A549 treated with GW870086 at 1 μM for 4 hours (cell line): ENCODE data around the gene TTLL10. TPM values are rescaled to one million over a fixed set of nuclear protein-coding genes. Genes with fewer than 3 reads are reported as not detected.

Source experiments
- total RNA-seq: library from RNA; stranded (reverse); fragments of 200-300 nt; extraction: Qiagen RNA extraction; gene quantifications from 5 replicates; pipeline ENCODE4 v1.2.3, GENCODE V29; 2022; ENCODE audit warnings: low read depth

TTLL10 gene
- not detected in 5 replicates for total RNA-seq

GRCh38 chr1:1173793-1174415 is at the start of gene TTLL10:
TSS of gene TTLL10 (plus strand) at chr1:1173880. CDS start at chr1:1179216, 5,336 bp downstream.

DNA sequence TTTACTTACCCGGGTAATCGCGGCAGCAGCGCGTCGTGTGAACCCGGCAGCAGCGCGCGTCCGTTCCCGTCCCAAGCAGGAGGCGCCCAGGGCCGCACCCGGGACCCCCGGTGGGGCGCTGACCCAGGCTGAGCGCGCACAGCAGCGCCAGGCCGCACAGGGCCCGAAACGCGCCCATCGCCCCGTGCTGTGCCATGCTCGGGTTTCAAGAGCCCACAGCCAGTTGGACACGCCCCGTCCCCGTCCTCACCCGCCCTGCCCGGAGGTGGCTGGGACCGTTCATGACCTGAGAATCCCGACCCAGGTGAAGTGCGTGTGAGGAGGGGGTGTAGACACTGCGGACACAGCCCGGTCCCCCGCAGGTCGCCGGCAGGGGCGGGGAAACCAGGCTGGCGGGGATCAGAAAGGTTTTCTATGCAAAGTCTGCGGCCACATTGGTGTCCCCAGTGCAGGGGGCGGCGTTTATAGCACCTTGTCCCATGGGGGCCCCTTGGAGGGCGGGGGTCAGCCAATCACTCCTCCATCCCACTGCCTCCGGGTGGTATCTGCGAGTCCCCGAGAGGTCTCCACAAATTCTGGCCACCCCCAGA is 32.8 kb downstream of the TTLL10 start, which contains the start of gene TNFRSF18:
TSS of gene TNFRSF18 (minus strand) at position 217 of the 590 bp plus-strand sequence. CDS start at position 196, 21 bp downstream.

GRCh38 chr1:1213345-1214265 is 39.9 kb downstream of the TTLL10 start, which contains the start of gene TNFRSF4:
TSS of gene TNFRSF4 (minus strand) at chr1:1214153. CDS start at chr1:1214127, 26 bp downstream.

DNA sequence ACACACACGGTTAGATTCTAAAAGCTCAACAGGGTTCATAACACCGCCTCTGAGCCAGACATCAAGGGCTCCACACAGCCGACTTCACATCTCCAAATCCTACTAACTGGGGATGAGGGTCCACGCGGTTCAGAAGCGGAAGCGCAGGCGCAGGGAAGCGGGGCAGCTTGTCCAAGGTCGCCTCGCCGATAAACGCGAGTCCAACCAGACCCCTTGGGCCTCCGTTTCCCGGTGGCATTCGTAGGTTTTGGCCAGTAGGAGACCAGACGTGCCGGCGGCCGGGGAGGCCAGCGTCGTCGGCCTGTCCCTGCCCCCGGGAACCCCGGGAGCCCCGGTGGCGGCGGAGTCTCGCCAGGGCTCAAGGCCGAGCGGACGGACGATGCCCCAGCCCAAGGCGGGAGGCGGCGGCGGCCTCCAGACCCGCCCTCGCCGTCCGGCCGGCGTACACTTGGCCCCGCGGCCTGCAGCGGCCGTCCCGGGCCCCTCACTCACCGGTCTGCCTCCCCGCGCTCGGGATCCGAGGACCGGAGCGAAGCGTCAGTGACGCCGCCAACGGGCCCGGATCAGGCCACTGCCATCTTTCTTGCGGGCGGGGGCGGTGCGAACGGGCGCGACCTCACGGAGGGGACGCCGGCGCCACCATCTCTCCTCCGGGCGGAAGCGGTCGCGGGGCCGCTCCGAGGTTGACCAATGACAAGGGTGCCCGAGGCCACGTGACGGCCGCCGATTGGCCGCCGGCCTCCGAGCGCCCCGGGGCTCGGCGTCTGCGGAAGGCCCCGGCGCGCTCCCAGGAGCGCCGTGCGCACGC is 57.9 kb downstream of the TTLL10 start, which contains the start of gene SDF4:
TSS of gene SDF4 (minus strand) at position 602 of the 808 bp plus-strand sequence. CDS start 3,229 bp downstream, outside the sequence.

DNA sequence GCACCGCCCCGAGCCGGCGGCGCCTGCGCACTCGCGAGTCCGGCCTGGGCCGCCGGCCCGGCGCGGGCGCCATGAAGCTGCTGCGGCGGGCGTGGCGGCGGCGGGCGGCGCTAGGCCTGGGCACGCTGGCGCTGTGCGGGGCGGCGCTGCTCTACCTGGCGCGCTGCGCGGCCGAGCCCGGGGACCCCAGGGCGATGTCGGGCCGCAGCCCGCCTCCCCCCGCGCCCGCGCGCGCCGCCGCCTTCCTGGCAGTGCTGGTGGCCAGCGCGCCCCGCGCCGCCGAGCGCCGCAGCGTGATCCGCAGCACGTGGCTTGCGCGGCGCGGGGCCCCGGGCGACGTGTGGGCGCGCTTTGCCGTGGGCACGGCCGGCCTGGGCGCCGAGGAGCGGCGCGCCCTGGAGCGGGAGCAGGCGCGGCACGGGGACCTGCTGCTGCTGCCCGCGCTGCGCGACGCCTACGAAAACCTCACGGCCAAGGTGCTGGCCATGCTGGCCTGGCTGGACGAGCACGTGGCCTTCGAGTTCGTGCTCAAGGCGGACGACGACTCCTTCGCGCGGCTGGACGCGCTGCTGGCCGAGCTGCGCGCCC is 58.6 kb downstream of the TTLL10 start, which contains the start of gene B3GALT6:
TSS of gene B3GALT6 (plus strand) at position 30 of the 588 bp plus-strand sequence. CDS start at position 72, 42 bp downstream.

GRCh38 chr1:1246577-1247340 is 73.1 kb downstream of the TTLL10 start, which contains the start of gene C1QTNF12:
TSS of gene C1QTNF12 (minus strand) at chr1:1246722. CDS start at chr1:1246690, 32 bp downstream.

Other genes with a start within 250 kb of the TTLL10 start
- 16.9 to 31.9 TPM (median 30.4 TPM) in 5 replicates for gene SAMD11, start 250.0 kb upstream of the TTLL10 start, total RNA-seq
- 67.6 to 85.4 TPM (median 84.8 TPM) in 5 replicates for gene NOC2L, start 214.6 kb upstream of the TTLL10 start, total RNA-seq
- gene KLHL17, start 213.3 kb upstream of the TTLL10 start, total RNA-seq, result 9.1 to 16.4 TPM (median 15.4 TPM) in 5 replicates
- 4.0 to 5.8 TPM (median 4.9 TPM) in 5 replicates for gene PLEKHN1, start 207.4 kb upstream of the TTLL10 start, total RNA-seq
- gene PERM1, start 191.8 kb upstream of the TTLL10 start, total RNA-seq, result 0.05 to 0.19 TPM (median 0.18 TPM) in 3 of 5 replicates, not detected in the others
- 29.4 to 60.9 TPM (median 54.8 TPM) in 5 replicates for gene HES4, start 173.8 kb upstream of the TTLL10 start, total RNA-seq
- gene ISG15, start 160.4 kb upstream of the TTLL10 start, total RNA-seq, result 19.1 to 22.3 TPM (median 19.9 TPM) in 5 replicates
- 76.1 to 112 TPM (median 108 TPM) in 5 replicates for gene AGRN, start 153.8 kb upstream of the TTLL10 start, total RNA-seq
- gene RNF223, start 99.6 kb upstream of the TTLL10 start, total RNA-seq, result 0.14 to 0.42 TPM (median 0.31 TPM) in 5 replicates
- 9.8 to 14.4 TPM (median 13.9 TPM) in 5 replicates for gene C1orf159, start 57.8 kb upstream of the TTLL10 start, total RNA-seq
- gene TNFRSF18, start 32.7 kb downstream of the TTLL10 start, total RNA-seq, result 0.14 to 0.19 TPM in 2 of 5 replicates, not detected in the others
- 0.12 to 0.22 TPM in 2 of 5 replicates, not detected in the others for gene TNFRSF4, start 40.3 kb downstream of the TTLL10 start, total RNA-seq
- 108 to 134 TPM (median 126 TPM) in 5 replicates for gene SDF4, start 58.1 kb downstream of the TTLL10 start, total RNA-seq
- gene B3GALT6, start 58.4 kb downstream of the TTLL10 start, total RNA-seq, result 11.1 to 18.4 TPM (median 17.7 TPM) in 5 replicates
- gene C1QTNF12, start 72.8 kb downstream of the TTLL10 start, total RNA-seq, result 0.98 to 1.7 TPM (median 1.6 TPM) in 5 replicates
- gene UBE2J2, start 100.0 kb downstream of the TTLL10 start, total RNA-seq, result 38.9 to 49.3 TPM (median 46.2 TPM) in 5 replicates
- gene SCNN1D, start 106.6 kb downstream of the TTLL10 start, total RNA-seq, result 0.77 to 2.1 TPM (median 1.1 TPM) in 5 replicates
- 11.4 to 15.4 TPM (median 14.5 TPM) in 5 replicates for gene ACAP3, start 134.1 kb downstream of the TTLL10 start, total RNA-seq
- gene PUSL1, start 134.7 kb downstream of the TTLL10 start, total RNA-seq, result 17.2 to 24.7 TPM (median 23.5 TPM) in 5 replicates
- gene INTS11, start 150.8 kb downstream of the TTLL10 start, total RNA-seq, result 45.2 to 58.3 TPM (median 56.8 TPM) in 5 replicates
- gene CPTP, start 150.9 kb downstream of the TTLL10 start, total RNA-seq, result 15.6 to 23.7 TPM (median 21.0 TPM) in 5 replicates
- gene TAS1R3, start 157.4 kb downstream of the TTLL10 start, total RNA-seq, result 0.08 to 0.19 TPM (median 0.16 TPM) in 5 replicates
- gene DVL1, start 175.5 kb downstream of the TTLL10 start, total RNA-seq, result 51.2 to 74.2 TPM (median 71.4 TPM) in 5 replicates
- 0.11 to 0.62 TPM (median 0.56 TPM) in 4 of 5 replicates, not detected in the other for gene MXRA8, start 184.7 kb downstream of the TTLL10 start, total RNA-seq
- 110 to 188 TPM (median 169 TPM) in 5 replicates for gene AURKAIP1, start 201.3 kb downstream of the TTLL10 start, total RNA-seq
- gene CCNL2, start 225.5 kb downstream of the TTLL10 start, total RNA-seq, result 43.5 to 57.6 TPM (median 53.1 TPM) in 5 replicates
- 128 to 156 TPM (median 134 TPM) in 5 replicates for gene MRPL20, start 233.4 kb downstream of the TTLL10 start, total RNA-seq
- 0.06 TPM in 1 of 5 replicates, not detected in the others for gene ANKRD65, start 247.4 kb downstream of the TTLL10 start, total RNA-seq